Embryonic facial prominence (tissue), 1 donor: Measurements from ENCODE around the gene BICDL2.

ENCODE experiments used
- DNase-seq: peaks from one replicate; pipeline ENCODE4 v3.0.0-alpha.2; 2016; ENCODE audit errors: extremely low spot score

The BICDL2 gene

DNA sequence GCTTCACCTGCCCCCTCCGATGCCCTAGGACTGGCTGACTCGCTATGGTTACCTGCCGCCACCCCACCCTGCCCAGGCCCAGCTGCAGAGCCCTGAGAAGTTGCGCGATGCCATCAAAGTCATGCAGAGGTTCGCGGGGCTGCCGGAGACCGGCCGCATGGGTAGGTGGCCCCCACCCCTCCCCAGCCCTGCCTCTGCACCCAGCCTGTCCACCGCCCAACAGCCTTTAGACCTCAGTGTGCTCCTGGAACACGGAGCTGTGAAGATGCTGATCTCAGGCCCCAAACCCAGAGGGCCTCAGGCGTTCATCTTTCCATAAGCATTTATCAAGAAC, 10.6 kb upstream of the BICDL2 start:
- DNase-seq = no peak

DNA sequence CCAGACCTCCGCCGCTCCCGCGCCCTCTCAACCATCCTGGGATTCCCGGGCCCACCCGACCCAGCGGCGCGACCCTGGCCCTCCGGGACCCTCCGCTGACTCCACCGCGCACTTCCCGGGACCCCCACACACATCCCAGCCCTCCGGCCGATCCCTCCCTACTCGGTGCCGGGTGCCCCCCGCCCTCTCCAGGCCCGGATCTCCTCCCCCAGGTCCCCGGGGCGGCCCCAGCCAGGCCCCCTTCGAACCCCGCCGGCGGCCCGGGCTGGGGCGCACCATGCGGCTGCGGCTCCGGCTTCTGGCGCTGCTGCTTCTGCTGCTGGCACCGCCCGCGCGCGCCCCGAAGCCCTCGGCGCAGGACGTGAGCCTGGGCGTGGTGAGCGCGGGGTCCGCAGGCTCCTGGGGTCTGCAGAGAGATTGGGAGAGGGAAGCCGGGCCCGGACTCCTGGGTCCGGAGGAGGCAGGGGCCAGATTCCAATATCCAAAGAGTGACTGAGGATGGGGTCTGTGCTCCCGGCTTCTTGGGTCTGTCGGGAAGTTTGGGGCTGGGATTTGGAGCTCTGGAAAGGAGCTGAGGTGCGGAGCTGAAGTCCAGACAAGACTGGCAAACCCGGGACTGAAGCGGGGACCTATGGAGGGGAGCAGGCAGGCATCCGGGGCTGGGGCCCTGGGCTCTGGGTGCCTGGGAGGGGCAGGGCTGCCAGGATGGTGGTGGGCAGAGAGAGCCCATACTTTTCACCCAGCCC, 10.1 kb upstream of the BICDL2 start:
- no peak for DNase-seq

DNA sequence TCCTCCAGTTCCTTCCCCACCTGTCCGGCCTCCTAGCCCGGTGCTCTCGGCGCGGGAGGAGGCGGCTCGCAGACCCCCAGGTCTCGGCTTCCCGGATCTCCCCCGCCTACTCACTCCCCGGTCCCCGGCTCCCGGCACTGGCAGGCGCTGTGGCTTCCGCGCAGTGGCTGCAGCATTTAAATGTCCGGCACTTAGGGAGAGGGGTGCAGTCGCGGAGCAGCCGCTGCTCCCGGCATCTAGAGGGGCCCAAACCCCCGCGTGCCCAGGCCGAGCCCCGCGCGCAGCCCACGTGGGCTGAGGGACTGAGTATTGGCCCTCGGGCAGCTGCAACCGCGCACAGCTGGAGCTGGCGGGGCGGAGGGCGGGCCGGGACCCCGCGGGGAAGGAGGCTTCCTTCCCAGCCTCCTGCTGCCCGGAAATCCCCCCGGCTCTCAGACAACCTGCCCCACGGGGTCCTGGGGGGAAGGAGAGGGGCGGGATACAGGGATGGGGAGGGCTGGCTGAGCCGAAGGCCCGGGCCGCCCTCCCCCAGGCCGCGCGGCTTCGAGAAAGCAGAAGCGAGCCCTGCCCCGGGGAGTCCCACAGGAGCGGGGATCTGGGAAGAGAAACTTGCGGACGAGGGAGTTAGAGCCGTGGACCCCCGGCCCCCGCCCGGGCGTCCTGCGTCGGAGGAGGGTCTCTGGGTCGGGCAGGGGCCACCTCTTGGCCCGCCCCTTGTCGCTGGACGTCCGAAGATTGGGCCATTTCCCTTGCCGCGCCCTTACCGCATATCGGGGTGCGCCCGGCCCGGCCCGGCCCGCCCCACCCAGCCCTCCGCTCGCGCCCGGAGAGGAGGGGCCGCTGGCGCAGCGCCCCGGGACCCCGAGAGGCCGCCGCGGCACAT, 9.3 kb upstream of the BICDL2 start, which contains the start of gene MMP25:
Gene MMP25, plus strand, starts transcription at position 804 of the 883 bp plus-strand sequence. CDS start 357 bp downstream, outside the sequence.
- no peak for DNase-seq

DNA sequence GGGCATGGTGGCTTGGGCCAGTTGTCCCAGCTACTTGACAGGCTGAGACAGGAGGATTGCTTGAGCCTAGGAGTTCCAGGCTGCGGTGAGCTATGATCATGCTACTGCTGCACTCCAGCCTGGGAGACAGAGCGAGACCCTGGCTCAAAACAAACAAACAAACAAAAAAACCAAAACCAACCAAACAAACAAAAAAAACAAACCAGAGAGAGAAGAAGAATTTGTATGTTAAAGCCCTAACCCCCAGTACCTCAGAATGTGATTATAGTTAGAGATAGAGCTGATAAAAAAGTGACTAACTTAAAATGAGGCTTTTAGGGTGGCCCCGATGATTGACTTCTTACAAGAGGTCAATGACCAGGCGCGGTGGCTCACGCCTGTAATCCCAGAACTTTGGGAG, 8.0 kb upstream of the BICDL2 start:
- DNase-seq = no peak

DNA sequence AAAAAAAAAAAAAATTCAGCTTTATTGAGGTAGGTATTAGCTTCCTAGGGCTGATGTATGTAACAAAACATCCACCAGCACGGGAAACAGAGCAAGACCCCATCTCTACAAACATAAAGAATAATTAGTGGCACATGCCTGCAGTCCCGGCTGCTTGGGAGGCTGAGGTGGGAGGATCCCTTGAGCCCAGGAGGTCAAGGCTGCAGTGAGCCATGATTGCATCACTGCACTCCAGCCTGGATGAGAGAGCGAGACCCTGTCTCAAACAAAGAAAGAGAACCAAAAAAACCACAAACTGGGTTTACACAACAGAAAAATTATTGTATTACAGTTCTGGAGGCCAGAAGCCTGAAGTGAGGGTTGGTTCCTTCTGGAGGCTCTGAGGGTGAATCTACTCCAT, 5.6 kb upstream of the BICDL2 start:
- no peak for DNase-seq

DNA sequence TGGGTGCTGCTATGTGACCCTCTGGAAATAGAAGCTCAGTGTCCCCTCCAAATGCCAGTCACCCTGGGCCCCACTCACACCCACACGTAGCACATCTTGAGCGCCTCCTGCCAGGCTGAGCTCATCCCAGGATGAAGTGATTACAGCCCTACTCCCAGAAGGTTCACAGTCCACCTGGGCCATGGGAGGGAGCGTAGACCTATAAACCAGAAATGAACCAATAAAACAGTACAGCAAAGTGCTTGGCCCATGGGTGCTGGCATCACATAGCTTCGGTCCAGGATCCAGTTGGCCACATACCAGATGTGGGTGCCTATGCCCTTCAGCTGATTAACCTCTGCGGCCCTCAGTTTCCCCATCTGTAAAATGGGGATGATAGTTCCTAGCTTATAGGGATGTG, 2.2 kb upstream of the BICDL2 start:
- DNase-seq = no peak

DNA sequence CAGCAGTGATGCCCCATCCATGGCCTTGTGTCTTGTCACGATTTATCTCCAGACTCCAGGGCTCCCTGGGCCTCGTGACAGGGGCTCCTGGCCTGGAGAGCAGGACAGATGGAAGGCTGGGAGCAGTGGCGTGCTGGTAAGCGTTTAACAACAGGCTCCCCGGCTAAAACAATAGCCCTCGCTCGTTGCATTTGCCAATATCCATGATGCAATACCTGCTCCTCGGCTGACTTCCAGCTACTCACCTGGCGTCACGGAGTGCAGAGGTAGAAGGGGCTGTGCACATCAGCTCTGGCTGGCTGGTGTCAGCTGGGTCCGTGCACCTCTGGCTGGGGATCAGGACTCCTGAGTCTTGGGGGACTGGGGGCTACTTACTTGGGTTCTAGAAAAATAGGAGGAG, 1.5 kb upstream of the BICDL2 start:
- DNase-seq = no peak

DNA sequence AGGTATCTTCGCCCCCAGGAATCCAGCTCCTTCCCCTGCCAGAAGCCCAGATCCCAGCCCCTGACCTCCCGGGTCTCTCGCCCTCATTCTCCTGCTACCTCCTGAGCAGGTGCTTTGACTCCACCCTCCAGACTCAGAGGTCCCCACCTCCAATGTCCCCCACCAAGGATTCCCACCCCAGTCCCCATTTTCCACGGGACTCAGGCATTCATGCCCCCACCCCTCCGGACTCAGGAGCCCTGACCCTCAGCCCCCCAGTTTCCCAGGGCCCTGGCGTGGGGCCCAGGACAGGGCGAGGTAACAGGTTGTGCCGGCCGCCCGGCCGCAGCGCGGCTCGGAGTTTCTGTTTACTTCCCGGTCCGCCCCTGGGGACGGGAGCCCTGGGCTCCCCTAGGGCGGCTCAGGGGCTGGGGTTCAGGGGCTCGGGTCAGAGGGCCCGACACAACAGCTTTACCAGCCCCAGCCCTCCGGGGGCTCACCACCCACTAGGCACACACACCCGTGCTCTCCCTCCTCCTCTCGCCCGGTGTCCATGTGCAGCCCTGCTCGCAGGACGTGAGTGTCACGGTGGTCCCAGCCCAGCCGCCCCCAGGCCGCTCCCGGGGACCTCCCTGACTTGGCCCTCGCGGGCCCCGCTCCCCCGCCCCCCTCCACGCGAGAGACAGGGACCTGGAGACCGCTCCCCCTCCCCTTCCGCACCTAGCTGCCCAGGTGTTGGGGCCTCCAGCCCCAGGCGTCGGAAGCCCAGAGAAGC, 595 bp downstream of the BICDL2 start:
- DNase-seq = no peak

DNA sequence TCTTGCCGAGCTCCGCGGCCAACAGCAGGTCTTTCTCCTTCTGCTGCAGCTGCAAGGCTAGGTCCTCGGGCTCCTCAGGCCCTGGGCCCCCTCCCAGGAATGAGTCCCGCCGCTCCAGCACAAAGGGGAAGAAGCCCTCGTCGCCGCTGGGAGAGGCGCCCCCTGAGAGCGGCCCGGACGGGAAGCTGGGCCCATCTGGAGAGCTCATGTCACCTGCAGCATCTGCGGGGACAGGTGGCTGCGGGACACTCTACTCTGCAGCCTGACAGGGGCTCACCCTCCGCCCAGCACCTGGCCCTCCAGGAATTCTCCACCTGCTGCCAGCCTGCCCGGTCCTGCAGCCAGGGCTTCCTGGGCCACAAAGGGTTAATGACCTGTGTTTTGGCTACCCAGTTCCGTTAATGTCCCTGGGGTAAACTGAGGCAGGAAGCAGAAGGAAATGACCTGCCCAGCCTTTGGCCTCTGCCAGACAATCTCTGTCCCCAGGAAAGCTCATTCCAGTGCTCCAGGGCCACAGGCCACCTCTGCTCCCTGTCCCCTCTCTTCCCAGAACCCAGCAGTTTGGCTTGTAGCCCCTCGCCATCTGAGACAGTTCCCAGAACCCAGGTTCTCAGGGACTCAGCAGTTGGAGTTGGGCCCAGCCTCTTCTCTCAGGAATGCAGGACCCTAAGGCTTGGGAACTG, 1.3 kb downstream of the BICDL2 start:
- DNase-seq = no peak

DNA sequence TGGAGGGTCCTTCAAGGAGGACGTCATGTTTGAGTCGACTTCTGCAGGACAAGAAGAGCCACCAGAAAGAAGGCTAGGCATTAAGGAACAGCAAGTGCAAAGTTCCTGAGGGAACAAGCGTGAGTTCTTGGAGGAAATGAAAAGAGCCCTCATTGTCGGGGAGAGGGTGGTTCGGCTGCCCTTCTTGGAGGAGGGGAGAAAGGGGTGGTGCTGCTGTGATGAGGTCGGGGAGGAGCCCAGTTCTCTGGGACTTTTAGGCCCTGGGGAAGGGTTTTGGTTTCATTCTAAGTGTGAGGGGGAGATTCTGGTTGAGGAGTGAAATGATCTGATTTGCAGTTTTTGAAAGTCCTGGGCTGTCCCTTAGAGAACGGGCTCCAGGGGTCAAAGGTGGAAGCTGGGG, 4.1 kb downstream of the BICDL2 start:
- no peak for DNase-seq

DNA sequence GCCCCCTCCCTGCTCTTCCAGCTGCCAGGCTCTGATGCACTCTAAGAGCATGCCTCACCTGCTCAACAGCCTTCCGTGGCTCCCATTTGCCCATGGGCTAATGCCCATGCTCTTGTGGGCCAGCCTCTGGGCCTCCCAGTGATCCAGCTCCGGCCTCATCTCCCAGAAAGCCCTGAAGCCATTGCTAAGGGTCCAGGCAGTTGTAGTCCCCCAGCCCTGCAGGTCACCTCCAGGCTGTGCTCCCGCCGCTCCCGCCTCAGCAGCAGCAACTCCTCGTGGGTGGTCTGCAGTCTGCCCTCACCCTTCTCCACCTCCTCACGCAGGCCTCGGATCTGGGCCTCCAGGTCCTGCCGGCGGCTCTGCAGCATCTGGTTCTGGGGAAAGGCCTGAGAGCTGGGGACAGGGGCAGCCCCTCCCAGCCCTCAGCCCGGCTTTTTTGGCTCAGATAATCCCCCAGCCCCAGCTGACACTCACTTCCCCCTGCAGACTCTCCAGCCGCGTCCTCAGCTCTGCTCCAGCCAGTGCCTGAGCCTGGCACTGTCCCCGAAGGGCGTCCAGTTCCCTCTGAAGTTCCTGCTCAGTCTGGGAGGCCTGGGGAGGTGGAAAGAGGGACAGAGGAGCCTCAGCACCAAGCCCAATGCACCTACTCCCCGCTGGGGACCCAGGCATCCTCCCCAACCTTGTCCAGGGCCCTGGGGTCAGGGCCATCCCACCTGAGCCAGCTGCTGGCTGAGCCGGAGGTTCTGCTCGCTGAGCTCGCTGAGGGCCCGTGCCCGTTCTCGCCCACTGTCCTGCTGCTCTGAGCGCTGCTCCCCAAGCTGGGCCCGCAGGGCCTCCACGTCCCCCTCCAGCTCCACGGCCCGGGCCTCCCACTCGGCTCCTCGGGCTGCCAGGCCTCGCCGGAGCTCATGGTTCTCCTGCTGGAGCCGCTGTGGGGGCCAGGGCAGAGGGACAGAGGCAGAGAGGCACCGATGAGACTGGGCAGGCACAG, 6.2 kb downstream of the BICDL2 start:
- no peak for DNase-seq

DNA sequence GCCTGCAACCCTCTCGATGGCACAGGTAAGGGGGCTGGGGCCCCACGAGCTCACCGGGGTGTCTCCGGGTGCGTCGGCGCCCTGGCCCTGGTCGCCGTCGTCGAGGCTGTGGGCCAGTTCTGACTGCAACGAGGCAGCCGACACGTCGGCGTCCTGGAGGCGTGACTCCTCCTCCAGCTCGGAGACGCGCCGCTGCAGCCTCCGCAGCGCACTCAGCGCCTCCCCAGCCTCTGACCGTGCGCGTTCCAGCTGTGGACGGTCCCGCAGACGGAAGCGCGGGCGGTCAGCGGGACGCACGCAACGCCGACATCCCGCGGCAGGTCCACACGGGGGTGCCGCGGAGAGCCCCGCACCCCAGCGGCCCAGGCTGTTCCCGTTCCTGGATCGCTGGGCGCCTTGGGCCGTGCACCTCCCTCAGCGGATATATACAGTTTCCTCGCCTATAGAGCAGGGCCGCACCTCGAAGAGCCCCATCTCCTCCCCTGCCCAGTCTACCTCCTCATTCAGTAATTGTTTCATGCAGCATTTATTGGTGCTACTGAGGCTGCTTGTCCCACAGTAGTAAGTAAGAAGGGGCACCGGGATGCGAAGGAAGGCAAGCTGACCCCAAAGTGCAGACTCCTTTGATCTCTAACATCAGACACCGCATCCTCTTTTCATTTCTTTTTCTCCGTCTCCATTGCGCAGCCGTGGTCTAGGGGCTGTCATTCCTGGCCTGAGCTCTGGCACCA, 7.1 kb downstream of the BICDL2 start:
- DNase-seq = no peak

DNA sequence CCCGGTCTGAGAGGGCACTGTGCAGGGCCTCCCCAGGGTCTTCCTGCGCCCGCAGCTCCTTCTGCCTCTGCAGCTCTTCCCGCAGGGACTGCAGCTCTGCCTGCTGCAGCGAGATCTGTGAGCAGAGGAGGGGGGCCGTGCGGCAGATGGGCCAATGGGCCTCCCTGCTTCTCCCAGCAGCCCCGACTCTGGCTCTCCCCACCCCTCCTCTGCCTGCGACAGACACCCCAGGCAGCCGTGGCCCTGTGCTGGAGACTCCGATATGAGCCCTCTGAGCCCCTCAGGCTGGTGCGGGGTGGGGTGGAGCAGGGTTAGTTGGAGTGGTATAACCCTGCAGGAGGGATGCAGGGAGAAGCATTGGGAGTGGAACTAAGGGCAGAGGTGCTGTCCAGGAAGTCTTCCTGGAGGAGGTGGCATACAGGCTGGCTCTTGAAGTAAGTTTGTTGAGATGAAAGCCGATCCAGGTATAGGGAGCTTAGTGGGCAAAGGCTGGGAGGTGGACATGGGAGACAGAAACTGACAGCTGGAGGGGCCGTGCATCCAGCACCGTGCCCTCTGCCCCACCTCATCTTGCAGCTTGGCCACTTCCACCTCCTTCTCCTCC, 7.9 kb downstream of the BICDL2 start:
- no peak for DNase-seq

DNA sequence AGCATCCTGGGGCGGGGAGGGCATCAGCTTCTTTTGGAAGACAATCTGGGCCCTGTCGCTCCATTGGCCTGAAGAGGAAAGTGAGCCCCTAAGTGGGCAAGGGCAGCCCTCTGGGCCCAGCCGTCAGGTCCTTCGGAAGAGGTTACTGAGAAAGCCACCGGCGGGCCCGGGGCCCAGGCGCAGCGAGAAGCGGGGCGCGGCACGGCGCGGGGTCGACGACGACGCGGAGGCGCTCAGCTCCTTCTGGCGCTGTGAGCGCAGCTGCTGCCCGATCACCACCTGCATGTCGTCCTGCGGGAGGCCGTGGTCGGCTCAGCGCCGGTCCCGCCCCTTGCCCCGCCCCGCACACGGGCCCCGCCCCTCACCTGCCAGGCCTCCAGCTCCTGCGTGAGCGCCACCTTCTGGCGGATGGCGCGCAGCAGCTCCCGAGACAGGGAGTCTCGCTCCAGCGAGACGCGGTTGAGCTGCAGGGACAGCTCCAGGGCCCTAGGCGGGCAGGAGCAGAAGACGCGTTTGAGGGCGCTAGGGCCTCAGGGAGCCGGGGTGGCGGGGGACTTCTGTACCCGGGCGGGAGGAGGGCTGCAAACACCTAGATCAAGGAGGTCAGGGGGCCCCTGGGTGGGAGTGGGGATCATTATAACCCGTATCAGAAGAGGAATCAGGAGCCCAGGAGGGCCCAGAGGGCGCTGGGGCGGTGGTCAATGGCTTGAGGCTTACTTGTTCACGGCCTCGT, 8.6 kb downstream of the BICDL2 start:
- DNase-seq = no peak

DNA sequence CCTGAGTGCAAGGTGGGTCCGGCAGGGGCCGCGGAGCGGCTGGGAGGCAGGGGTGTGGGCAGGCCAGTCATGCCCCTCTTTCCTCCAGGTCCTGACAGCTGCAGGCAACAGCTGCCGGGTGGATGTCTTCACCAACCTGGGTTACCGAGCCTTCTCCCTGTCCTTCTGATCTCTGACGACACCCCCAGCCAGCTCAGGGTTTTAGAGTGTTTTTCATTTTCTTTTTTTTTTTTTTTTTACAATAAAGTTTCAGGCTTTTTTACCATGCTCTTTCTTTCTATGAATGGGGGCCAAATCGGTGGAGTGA, 9.3 kb downstream of the BICDL2 start:
- no peak for DNase-seq

DNA sequence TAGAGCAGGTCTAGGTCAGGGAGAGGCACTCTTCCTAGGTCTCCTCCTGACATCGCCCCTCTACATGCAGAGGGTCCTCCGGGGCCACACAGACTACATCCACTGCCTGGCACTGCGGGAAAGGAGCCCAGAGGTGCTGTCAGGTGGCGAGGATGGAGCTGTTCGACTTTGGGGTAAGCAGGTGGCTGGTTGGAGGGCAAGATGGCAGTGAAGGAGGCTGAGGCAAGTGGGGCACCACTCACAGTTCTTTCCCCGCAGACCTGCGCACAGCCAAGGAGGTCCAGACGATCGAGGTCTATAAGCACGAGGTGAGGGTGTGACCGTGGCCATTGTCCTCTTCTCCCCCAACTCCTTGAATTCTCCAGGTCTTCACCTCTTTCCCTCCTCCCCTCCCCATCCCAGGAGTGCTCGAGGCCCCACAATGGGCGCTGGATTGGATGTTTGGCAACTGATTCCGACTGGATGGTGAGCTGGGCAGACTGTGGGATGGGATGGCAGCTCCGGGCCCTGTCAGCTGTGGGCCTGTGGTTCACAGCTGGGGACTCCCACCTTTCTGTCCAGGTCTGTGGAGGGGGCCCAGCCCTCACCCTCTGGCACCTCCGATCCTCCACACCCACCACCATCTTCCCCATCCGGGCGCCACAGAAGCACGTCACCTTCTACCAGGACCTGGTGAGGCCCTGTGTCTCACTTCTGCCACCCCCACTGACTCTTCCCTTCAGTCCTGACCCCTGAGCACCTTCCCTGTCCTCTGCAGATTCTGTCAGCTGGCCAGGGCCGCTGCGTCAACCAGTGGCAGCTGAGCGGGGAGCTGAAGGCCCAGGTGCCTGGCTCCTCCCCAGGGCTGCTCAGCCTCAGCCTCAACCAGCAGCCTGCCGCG, 9.9 kb downstream of the BICDL2 start:
- DNase-seq = no peak

DNA sequence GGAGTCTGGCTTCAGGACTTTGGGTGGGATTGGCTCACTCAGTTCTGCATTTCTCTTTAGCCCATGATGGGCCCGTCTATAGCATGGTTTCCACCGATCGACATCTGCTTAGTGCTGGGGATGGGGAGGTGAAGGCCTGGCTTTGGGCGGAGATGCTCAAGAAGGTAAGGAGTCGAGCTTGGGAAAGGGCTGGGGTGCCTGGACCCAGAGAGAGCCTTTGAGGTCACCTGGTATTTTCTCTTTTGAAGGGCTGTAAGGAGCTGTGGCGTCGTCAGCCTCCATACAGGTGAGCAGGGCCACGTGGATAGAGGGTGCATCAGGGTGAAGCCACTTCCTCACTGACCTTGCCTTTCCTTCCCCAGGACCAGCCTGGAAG, 10.8 kb downstream of the BICDL2 start:
- no peak for DNase-seq
